ENCODE results near the gene HES6.

GRCh38 chr2:238233625-238234024, 6.2 kb downstream of the HES6 start:
- TF ChIP-seq, protein P1, sequence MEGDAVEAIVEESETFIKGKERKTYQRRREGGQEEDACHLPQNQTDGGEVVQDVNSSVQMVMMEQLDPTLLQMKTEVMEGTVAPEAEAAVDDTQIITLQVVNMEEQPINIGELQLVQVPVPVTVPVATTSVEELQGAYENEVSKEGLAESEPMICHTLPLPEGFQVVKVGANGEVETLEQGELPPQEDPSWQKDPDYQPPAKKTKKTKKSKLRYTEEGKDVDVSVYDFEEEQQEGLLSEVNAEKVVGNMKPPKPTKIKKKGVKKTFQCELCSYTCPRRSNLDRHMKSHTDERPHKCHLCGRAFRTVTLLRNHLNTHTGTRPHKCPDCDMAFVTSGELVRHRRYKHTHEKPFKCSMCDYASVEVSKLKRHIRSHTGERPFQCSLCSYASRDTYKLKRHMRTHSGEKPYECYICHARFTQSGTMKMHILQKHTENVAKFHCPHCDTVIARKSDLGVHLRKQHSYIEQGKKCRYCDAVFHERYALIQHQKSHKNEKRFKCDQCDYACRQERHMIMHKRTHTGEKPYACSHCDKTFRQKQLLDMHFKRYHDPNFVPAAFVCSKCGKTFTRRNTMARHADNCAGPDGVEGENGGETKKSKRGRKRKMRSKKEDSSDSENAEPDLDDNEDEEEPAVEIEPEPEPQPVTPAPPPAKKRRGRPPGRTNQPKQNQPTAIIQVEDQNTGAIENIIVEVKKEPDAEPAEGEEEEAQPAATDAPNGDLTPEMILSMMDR (IDR thresholded peaks at IDR 0.05; ENCODE audit: low read length): no peak
- TF ChIP-seq EZH2 (IDR thresholded peaks at IDR 0.05; ENCODE audit: borderline replicate concordance, low read length): no peak

Measured in OCI-LY1 (cell line).